Measurements from ENCODE around the gene SYNE1.
"Not testable (repeated sequence)": the region's sequence is repeated elsewhere in the genome, so short reads cannot be mapped to it uniquely, and the experiment has no call there.

Gene SYNE1

GRCh38 chr6:152478377-152479010, 158.7 kb downstream of the SYNE1 start:
- no peak for DNase-seq

GRCh38 chr6:152474354-152474753, 162.8 kb downstream of the SYNE1 start:
- no peak for DNase-seq

- DNase-seq, result no peak
Observed at GRCh38 chr6:152472325-152472724, 164.8 kb downstream of the SYNE1 start.

- DNase-seq, result no peak
Observed at GRCh38 chr6:152471456-152472265, 165.5 kb downstream of the SYNE1 start.

- DNase-seq, result no peak
Observed at GRCh38 chr6:152463164-152463563, 174.0 kb downstream of the SYNE1 start.

GRCh38 chr6:152462716-152463115, 174.4 kb downstream of the SYNE1 start:
- DNase-seq, result no peak

GRCh38 chr6:152461556-152461955, 175.6 kb downstream of the SYNE1 start:
- DNase-seq, result no peak

GRCh38 chr6:152458648-152459644, 178.2 kb downstream of the SYNE1 start:
- no peak for DNase-seq

- no peak for DNase-seq
Observed at GRCh38 chr6:152457949-152458624, 179.1 kb downstream of the SYNE1 start.

- no peak for DNase-seq
Observed at GRCh38 chr6:152454003-152454402, 183.2 kb downstream of the SYNE1 start.

GRCh38 chr6:152453421-152453820, 183.7 kb downstream of the SYNE1 start:
- DNase-seq, result no peak

GRCh38 chr6:152452639-152453038, 184.5 kb downstream of the SYNE1 start:
- DNase-seq, result no peak

- no peak for DNase-seq
Observed at GRCh38 chr6:152450519-152450918, 186.6 kb downstream of the SYNE1 start.

GRCh38 chr6:152441902-152442301, 195.3 kb downstream of the SYNE1 start:
- no peak for DNase-seq

- no peak for DNase-seq
Observed at GRCh38 chr6:152435816-152436215, 201.3 kb downstream of the SYNE1 start.

- no peak for DNase-seq
Observed at GRCh38 chr6:152432758-152433157, 204.4 kb downstream of the SYNE1 start.

GRCh38 chr6:152428126-152428525, 209.0 kb downstream of the SYNE1 start:
- DNase-seq, result no peak

GRCh38 chr6:152426276-152426675, 210.9 kb downstream of the SYNE1 start:
- DNase-seq, result no peak

- DNase-seq, result no peak
Observed at GRCh38 chr6:152423216-152424103, 213.7 kb downstream of the SYNE1 start.

GRCh38 chr6:152421496-152421895, 215.7 kb downstream of the SYNE1 start:
- DNase-seq, result not testable (repeated sequence)

GRCh38 chr6:152420696-152421095, 216.5 kb downstream of the SYNE1 start:
- no peak for DNase-seq

- DNase-seq, result no peak
Observed at GRCh38 chr6:152418551-152418950, 218.6 kb downstream of the SYNE1 start.
